GM21360 (cell line): Measurements from ENCODE around the gene CCDC66.

Experiments
- ATAC-seq: cut with Tn5 transposase; IDR thresholded peaks from one replicate; pipeline ENCODE4 v1.9.1; 2021; ENCODE audit warnings: mild to moderate bottlenecking, moderate library complexity; ENCODE audit not compliant: unreplicated experiment

The CCDC66 gene

GRCh38 chr3:56621681-56622080 is 64.7 kb downstream of the CCDC66 start:
- ATAC-seq, result no peak

- no peak for ATAC-seq
Observed at GRCh38 chr3:56622381-56622780, 65.4 kb downstream of the CCDC66 start.

GRCh38 chr3:56624725-56625124 is 67.8 kb downstream of the CCDC66 start:
- ATAC-seq, result no peak

GRCh38 chr3:56629047-56629446 is 72.1 kb downstream of the CCDC66 start:
- no peak for ATAC-seq

- ATAC-seq, result no peak
Observed at GRCh38 chr3:56629451-56629850, 72.5 kb downstream of the CCDC66 start.

- ATAC-seq, result no peak
Observed at GRCh38 chr3:56630966-56631365, 74.0 kb downstream of the CCDC66 start.

- no peak for ATAC-seq
Observed at GRCh38 chr3:56633181-56633580, 76.2 kb downstream of the CCDC66 start.

- ATAC-seq, result no peak
Observed at GRCh38 chr3:56633602-56634535, 76.9 kb downstream of the CCDC66 start.

- ATAC-seq, result no peak
Observed at GRCh38 chr3:56645407-56645806, 88.4 kb downstream of the CCDC66 start.

GRCh38 chr3:56654460-56654859 is 97.5 kb downstream of the CCDC66 start:
- ATAC-seq, result no peak

GRCh38 chr3:56655709-56656108 is 98.7 kb downstream of the CCDC66 start:
- no peak for ATAC-seq

- ATAC-seq, result no peak
Observed at GRCh38 chr3:56664823-56665222, 107.8 kb downstream of the CCDC66 start.

GRCh38 chr3:56667973-56668579 is 111.1 kb downstream of the CCDC66 start:
- ATAC-seq, result no peak
